H9 (cell line): ENCODE data around the gene CLEC19A. TPM values are rescaled to one million over a fixed set of nuclear protein-coding genes. Genes with fewer than 3 reads are reported as not detected.
A peak's percentile ranks its signal among the peaks of the same experiment; 100 is the strongest.

Experiments used
- DNase-seq: peaks from one replicate; pipeline ENCODE4 v3.0.0-alpha.2; 2017
- H2AFZ ChIP-seq: one replicate; pipeline ENCODE4 v1.6.1; 2013; ENCODE audit warnings: mild to moderate bottlenecking, low read length, control low read depth, moderate library complexity
- H2AK5ac ChIP-seq: 2 replicates; pipeline ENCODE4 v1.6.1; 2013; ENCODE audit warnings: low read length, control low read depth, mixed read lengths; ENCODE audit not compliant: insufficient read length
- H2BK120ac ChIP-seq: one replicate; pipeline ENCODE4 v1.6.1; 2013; ENCODE audit warnings: low read depth, mild to moderate bottlenecking, low read length, control low read depth, inconsistent platforms; ENCODE audit not compliant: poor library complexity, severe bottlenecking
- H2BK12ac ChIP-seq: 2 replicates; pipeline ENCODE4 v1.6.1; 2013; ENCODE audit warnings: low read length, control low read depth, mixed read lengths, low read depth; ENCODE audit not compliant: insufficient read length
- H2BK15ac ChIP-seq: 2 replicates; pipeline ENCODE4 v1.6.1; 2013; ENCODE audit warnings: low read depth, low read length, control low read depth
- H2BK20ac ChIP-seq: one replicate; pipeline ENCODE4 v1.6.1; 2013; ENCODE audit warnings: low read depth, mild to moderate bottlenecking, low read length, control low read depth, inconsistent platforms; ENCODE audit not compliant: poor library complexity, severe bottlenecking
- H2BK5ac ChIP-seq: 2 replicates; pipeline ENCODE4 v1.6.1; 2013; ENCODE audit warnings: low read length, control low read depth, mixed read lengths; ENCODE audit not compliant: insufficient read length
- H3K14ac ChIP-seq: 2 replicates; pipeline ENCODE4 v1.6.1; 2013; ENCODE audit warnings: low read length, control low read depth; ENCODE audit not compliant: insufficient read depth
- H3K18ac ChIP-seq: 2 replicates; pipeline ENCODE4 v1.6.1; 2013; ENCODE audit warnings: low read depth, mild to moderate bottlenecking, mixed read lengths, low read length, control low read depth; ENCODE audit not compliant: insufficient read length
- H3K23ac ChIP-seq: 2 replicates; pipeline ENCODE4 v1.6.1; 2013; ENCODE audit warnings: low read length, control low read depth, mixed read lengths, low read depth; ENCODE audit not compliant: insufficient read length
- H3K23me2 ChIP-seq: 2 replicates; pipeline ENCODE4 v1.6.1; 2013; ENCODE audit warnings: low read depth, mild to moderate bottlenecking, mixed read lengths, low read length, control low read depth; ENCODE audit not compliant: insufficient read length, poor library complexity, severe bottlenecking
- H3K27ac ChIP-seq: 2 replicates; pipeline ENCODE4 v1.5.1; 2013; ENCODE audit warnings: low read length, control low read depth, mixed read lengths, low read depth; ENCODE audit not compliant: insufficient read length
- H3K27me3 ChIP-seq: 2 replicates; pipeline ENCODE4 v1.6.1; 2013; ENCODE audit warnings: low read length, control low read depth, inconsistent platforms; ENCODE audit not compliant: insufficient read depth
- H3K4ac ChIP-seq: 2 replicates; pipeline ENCODE4 v1.6.1; 2013; ENCODE audit warnings: low read depth, mild to moderate bottlenecking, control low read depth, inconsistent platforms, low read length, moderate library complexity
- H3K4me1 ChIP-seq: 2 replicates; pipeline ENCODE4 v1.6.1; 2013; ENCODE audit warnings: low read length, control low read depth, inconsistent platforms; ENCODE audit not compliant: insufficient read depth
- H3K4me2 ChIP-seq: 2 replicates; pipeline ENCODE4 v1.6.1; 2013; ENCODE audit warnings: low read length, control low read depth, mixed read lengths; ENCODE audit not compliant: insufficient read length, insufficient read depth
- H3K56ac ChIP-seq: 2 replicates; pipeline ENCODE4 v1.6.1; 2013; ENCODE audit warnings: low read depth, mild to moderate bottlenecking, mixed read lengths, low read length, control low read depth; ENCODE audit not compliant: insufficient read length
- H3K79me1 ChIP-seq: 2 replicates; pipeline ENCODE4 v1.6.1; 2013; ENCODE audit warnings: low read depth, mild to moderate bottlenecking, moderate library complexity, low read length, control low read depth, inconsistent platforms; ENCODE audit not compliant: insufficient read depth, poor library complexity, severe bottlenecking
- H3K79me2 ChIP-seq: 2 replicates; pipeline ENCODE4 v1.6.1; 2013; ENCODE audit warnings: low read length, control low read depth, inconsistent platforms; ENCODE audit not compliant: insufficient read depth
- H3K9ac ChIP-seq: 2 replicates; pipeline ENCODE4 v1.6.1; 2013; ENCODE audit warnings: low read length, control low read depth, mixed read lengths; ENCODE audit not compliant: insufficient read length; ENCODE audit errors: extremely low read depth
- H3K9me3 ChIP-seq: one replicate; pipeline ENCODE4 v1.6.1; 2013; ENCODE audit warnings: low read depth, low read length, inconsistent platforms; ENCODE audit not compliant: control insufficient read depth
- H3T11ph ChIP-seq: one replicate; pipeline ENCODE4 v1.6.1; 2013; ENCODE audit warnings: mild to moderate bottlenecking, low read length, control low read depth, inconsistent platforms
- H4K20me1 ChIP-seq: one replicate; pipeline ENCODE4 v1.6.1; 2013; ENCODE audit not compliant: control insufficient read depth, insufficient read length, insufficient read depth
- H4K5ac ChIP-seq: 2 replicates; pipeline ENCODE4 v1.6.1; 2013; ENCODE audit warnings: low read depth, mild to moderate bottlenecking, mixed read lengths, low read length, control low read depth; ENCODE audit not compliant: insufficient read length
- H4K8ac ChIP-seq: replicated peaks from 2 replicates; pipeline ENCODE4 v1.6.1; 2013; ENCODE audit warnings: low read length, control low read depth, mixed read lengths, low read depth; ENCODE audit not compliant: insufficient read length
- H4K91ac ChIP-seq: 2 replicates; pipeline ENCODE4 v1.6.1; 2013; ENCODE audit warnings: low read depth, mild to moderate bottlenecking, moderate library complexity, mixed read lengths, low read length, control low read depth; ENCODE audit not compliant: insufficient read length
- H3K27ac Mint-ChIP-seq, 3 experiments: 2 replicates in 2 of 3; 3 replicates in 1 of 3; pipeline ENCODE4 v1.8.0; 2020 to 2021; ENCODE audit warnings: mixed read lengths in 3 of 3, mild to moderate bottlenecking in 1 of 3, moderate library complexity in 1 of 3
- H3K27me3 Mint-ChIP-seq: 2 replicates; pipeline ENCODE4 v1.8.0; 2021; ENCODE audit warnings: low read depth, mild to moderate bottlenecking, moderate library complexity, mixed read lengths
- H3K36me3 Mint-ChIP-seq, 3 experiments: 2 replicates in 2 of 3; 3 replicates in 1 of 3; pipeline ENCODE4 v1.8.0; 2020 to 2021; ENCODE audit warnings: low read depth in 3 of 3, mixed read lengths in 3 of 3; ENCODE audit not compliant: insufficient read depth in 1 of 3
- H3K4me1 Mint-ChIP-seq, 2 experiments: 2 replicates each; pipeline ENCODE4 v1.8.0; 2020; ENCODE audit warnings: mixed read lengths in 2 of 2
- H3K4me3 Mint-ChIP-seq, 2 experiments: 2 replicates in 1 of 2; 3 replicates in 1 of 2; pipeline ENCODE4 v1.8.0; 2020 to 2021; ENCODE audit warnings: mild to moderate bottlenecking in 2 of 2, mixed read lengths in 2 of 2, moderate library complexity in 1 of 2
- H3K9me3 Mint-ChIP-seq, 2 experiments: 2 replicates in 1 of 2; 3 replicates in 1 of 2; pipeline ENCODE4 v1.8.0; 2020; ENCODE audit warnings: mild to moderate bottlenecking in 2 of 2, mixed read lengths in 2 of 2, moderate library complexity in 1 of 2
- CTCF ChIP-seq: fragments of 200-600 bp; sonication (generic); conservative IDR thresholded peaks from 3 replicates; pipeline ENCODE4 v1.8.0; 2021; ENCODE audit warnings: antibody characterized with exemption, mild to moderate bottlenecking
- WGBS: extraction: QIAGEN DNeasy Blood & Tissue Kit; methylation state at CpG from one replicate; pipeline ENCODE4 v1.1.7; 2013; ENCODE audit warnings: missing lambda C conversion rate, low lambda C conversion rate, mixed read lengths; ENCODE audit not compliant: insufficient read length; ENCODE audit errors: extremely low coverage; 5-methylcytosine and 5-hydroxymethylcytosine counted together
- total RNA-seq: library from RNA; stranded (reverse); gene quantifications from 2 replicates; pipeline ENCODE4 v1.2.1, GENCODE V29; 2021

CLEC19A gene
- total RNA-seq, 1 experiment from 2014 or later = not detected

- H2AFZ ChIP-seq = no peak overlapping the region
- H3K4me2 ChIP-seq = no peak overlapping the region
- H4K5ac ChIP-seq = no peak overlapping the region
- H4K20me1 ChIP-seq = no peaks in the 10 kb centered on the region
- no peak overlapping the region for H3K23ac ChIP-seq
- H3K4me1 ChIP-seq = peaks cover 11% of the 10 kb centered on the region; the same call in 1 of the 2 replicates
- H3K27me3 Mint-ChIP-seq = no peaks in the 10 kb centered on the region; the same call in 1 of the 2 replicates
- H2BK20ac ChIP-seq = no peak overlapping the region
- H3K9me3 ChIP-seq = no peaks in the 10 kb centered on the region
- H2BK15ac ChIP-seq = peak overlapping the region; percentile 41; the same call in 1 of the 2 replicates
- H2BK5ac ChIP-seq = no peak overlapping the region
- WGBS = no CpG with 5 or more reads among the region's 7 CpGs
- H3K18ac ChIP-seq = peak overlapping the region; percentile 93
- no peak overlapping the region for H3K4me3 Mint-ChIP-seq
- no peaks in the 10 kb centered on the region for H3K79me2 ChIP-seq
- H3K27ac Mint-ChIP-seq = peak overlapping the region; percentile 31 to 85 (median 78); a peak in 2 of 7 replicates
- no peak for TF ChIP-seq CTCF
- no peaks in the 10 kb centered on the region for H3K79me1 ChIP-seq
- H2AK5ac ChIP-seq = no peak overlapping the region
- H2BK12ac ChIP-seq = peak overlapping the region; percentile 70
- no peak for DNase-seq
- H3K23me2 ChIP-seq = no peaks in the 10 kb centered on the region
- no peak overlapping the region for H3K4ac ChIP-seq
- no peaks in the 10 kb centered on the region for H3K27me3 ChIP-seq
- peaks cover 64 to 67% of the 10 kb centered on the region in 2 experiments for H3K4me1 Mint-ChIP-seq
- no peak overlapping the region for H3K9ac ChIP-seq
- H3K56ac ChIP-seq = no peak overlapping the region
- peaks cover 3 to 5% of the 10 kb centered on the region in 2 experiments; a peak in 3 of 5 replicates for H3K9me3 Mint-ChIP-seq
- H3K14ac ChIP-seq = peak overlapping the region; percentile 91
- H4K8ac ChIP-seq = no peak overlapping the region
- peaks cover 0 to 3% (median 0%) of the 10 kb centered on the region in 3 experiments; a peak in 2 of 7 replicates for H3K36me3 Mint-ChIP-seq
- H4K91ac ChIP-seq = peak overlapping the region; percentile 89
- no peak overlapping the region for H2BK120ac ChIP-seq
- H3T11ph ChIP-seq = peak overlapping the region; percentile 90
- no peak overlapping the region for H3K27ac ChIP-seq
These were observed 3.6 kb downstream of the CLEC19A start for GRCh38 chr16:19288872-19289799.
